ENCODE data around the gene NEK11. TPM values are rescaled to one million over a fixed set of nuclear protein-coding genes. Genes with fewer than 3 reads are reported as not detected.

Gene NEK11
- total and polyA plus RNA-seq, 2 donors (not counting 3 experiments of a cell fraction or from before 2014, with no cell fraction given) = 1.7 to 4.3 TPM

- H3K27ac ChIP-seq (ENCODE audit: insufficient read depth, low read depth, low read length) = no peak overlapping the region
- no TSS peak for BruUV-seq (replicated peaks)
- FAIRE-seq (no peak), DNase-seq (ENCODE audit: low read depth, low spot score) (no peak)
- no peaks in the 10 kb centered on the region for H3K27me3 ChIP-seq (ENCODE audit: control insufficient read depth in 2 of 2, insufficient read depth in 2 of 2, low read length in 2 of 2)
- H3K4me2 ChIP-seq (ENCODE audit: insufficient read depth, low read length) = no peak overlapping the region
- H3K9me3 ChIP-seq (replicated peaks; ENCODE audit: control insufficient read depth, insufficient read depth, low read length) = no peaks in the 10 kb centered on the region
- H3K36me3 ChIP-seq (ENCODE audit: control insufficient read depth in 2 of 2, extremely low read depth in 1 of 2, insufficient read depth in 2 of 2, low read length in 2 of 2) = peaks cover 4 to 8% of the 10 kb centered on the region in 2 experiments
- ChIA-PET CTCF (no interaction called here), POLR2A (no interaction called here)
- H2AFZ ChIP-seq (ENCODE audit: low read depth, low read length) = no peak overlapping the region
- dilution Hi-C loops (cut with MboI; ENCODE audit: extremely low pct_ligation_motif_present, low sequenced_read_pairs) (no loop called here), intact Hi-C loops (cut with micrococcal nuclease) (no loop called here)
- H3K9ac ChIP-seq (replicated peaks; ENCODE audit: extremely low read depth, insufficient read depth, low read length) = no peak overlapping the region
- H3K79me2 ChIP-seq (ENCODE audit: control insufficient read depth, insufficient read depth, low read length) = no peaks in the 10 kb centered on the region
- H3K9me1 ChIP-seq (replicated peaks; ENCODE audit: control insufficient read depth, extremely low read depth, insufficient read depth, low read length) = no peaks in the 10 kb centered on the region
- TF ChIP-seq POLR2A (IDR thresholded peaks at IDR 0.05; ENCODE audit: low read depth, low read length) = no peak
- TF ChIP-seq CTCF (IDR thresholded peaks at IDR 0.05; ENCODE audit: extremely low read depth in 1 of 2, insufficient read depth in 1 of 2, low read depth in 1 of 2, low read length in 2 of 2) = no peak
- TF ChIP-seq JUN (IDR thresholded peaks at IDR 0.05; ENCODE audit: borderline replicate concordance, insufficient read depth, insufficient read length, low read depth) = no peak
- TF ChIP-seq FOS (IDR thresholded peaks at IDR 0.05; ENCODE audit: borderline replicate concordance, insufficient read depth, low read length) = no peak
- TF ChIP-seq POLR2AphosphoS5 (IDR thresholded peaks at IDR 0.05; ENCODE audit: insufficient read depth, low read depth, low read length) = no peak
- TF ChIP-seq EZH2 (IDR thresholded peaks at IDR 0.05; ENCODE audit: borderline replicate concordance, low read depth, low read length, severe bottlenecking) = no peak
- TF ChIP-seq GATA2 (IDR thresholded peaks at IDR 0.05; ENCODE audit: insufficient read depth, insufficient read length, low read depth, low read length) = no peak
- no peak for TF ChIP-seq MYC (IDR thresholded peaks at IDR 0.05; ENCODE audit: low read depth, low read length)
- TF ChIP-seq MAX (IDR thresholded peaks at IDR 0.05; ENCODE audit: insufficient read depth, insufficient read length) = no peak
- no peaks in the 10 kb centered on the region for H4K20me1 ChIP-seq (replicated peaks; ENCODE audit: control insufficient read depth, extremely low read depth, insufficient read depth, low read length)
- H3K4me1 ChIP-seq (ENCODE audit: control insufficient read depth, extremely low read depth, insufficient read depth, low read length) = no peaks in the 10 kb centered on the region
- no peak overlapping the region for H3K4me3 ChIP-seq (replicated peaks in 1 of 3; ENCODE audit: insufficient read depth in 1 of 3, low read depth in 1 of 3, low read length in 3 of 3)
Measured at GRCh38 chr3:130990282-130990681, 36.4 kb upstream of the NEK11 start.
